Bronchial epithelial cell (primary cell): Measurements from ENCODE around the gene RNF26. TPM values are rescaled to one million over a fixed set of nuclear protein-coding genes. Genes with fewer than 3 reads are reported as not detected.

ENCODE experiments used
- DNase-seq: peaks from one replicate; pipeline ENCODE4 v3.0.0-alpha.2; 2010; ENCODE audit warnings: low read depth
- FAIRE-seq: peaks from 2 replicates; lab custom pipeline; 2011; peaks lifted over from hg19 to GRCh38; lab: Jason Lieb, UNC
- H3K27me3 ChIP-seq: 2 replicates; pipeline ENCODE4 v1.5.1; 2011; ENCODE audit warnings: low read length; ENCODE audit not compliant: control insufficient read depth, insufficient read depth
- H3K36me3 ChIP-seq: 2 replicates; pipeline ENCODE4 v1.5.1; 2011; ENCODE audit warnings: low read length; ENCODE audit not compliant: control insufficient read depth, insufficient read depth
- H3K4me3 ChIP-seq: 2 replicates; pipeline ENCODE4 v1.5.1; 2011; ENCODE audit warnings: mild to moderate bottlenecking, low read depth, low read length, control low read depth
- total RNA-seq: library from RNA; depleted of rRNA; stranded (reverse); fragments of >200 nt; gene quantifications from 2 replicates; pipeline ENCODE4 v1.2.1, GENCODE V29; 2014
- TF ChIP-seq, protein P1 (sequence below): IDR thresholded peaks from 2 replicates; pipeline ENCODE4 v1.5.1; 2011; ENCODE audit warnings: mild to moderate bottlenecking, moderate library complexity, low read length, control low read depth, inconsistent platforms; ENCODE audit not compliant: insufficient read depth, severe bottlenecking

Gene RNF26
- total RNA-seq, 1 donor from 2014 or later, result 2.4 TPM

DNA sequence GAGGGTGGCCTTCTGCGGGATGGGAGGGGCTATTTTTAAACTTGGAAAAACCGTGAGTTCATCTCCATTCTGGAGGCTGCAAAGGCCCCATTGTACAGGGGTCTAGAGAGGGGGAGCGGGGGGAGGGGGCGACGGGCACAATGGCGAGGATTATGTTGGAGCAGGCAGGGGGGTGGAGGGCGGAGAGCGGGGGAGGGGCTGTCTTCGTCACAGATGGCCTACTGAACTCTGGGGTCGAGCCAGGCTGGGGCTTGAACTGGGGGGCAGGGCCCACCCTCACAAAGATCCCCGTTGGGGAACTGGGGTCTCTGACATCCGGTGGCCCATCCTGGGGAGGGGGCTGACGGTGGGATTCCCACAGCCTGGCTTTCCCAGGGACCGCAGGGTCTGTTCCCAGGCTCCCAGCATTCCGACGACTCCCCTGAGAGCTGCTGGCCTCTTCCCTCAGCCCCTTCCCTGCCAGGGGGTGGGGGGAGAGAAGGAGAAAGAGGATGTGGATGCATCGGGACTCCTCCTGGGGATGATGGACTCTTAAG lies 14.0 kb upstream of the RNF26 start:
- no peak for FAIRE-seq
- peak overlapping the region; percentile 41 for H3K4me3 ChIP-seq
- H3K27me3 ChIP-seq, result no peaks in the 10 kb centered on the region
- TF ChIP-seq, protein P1, sequence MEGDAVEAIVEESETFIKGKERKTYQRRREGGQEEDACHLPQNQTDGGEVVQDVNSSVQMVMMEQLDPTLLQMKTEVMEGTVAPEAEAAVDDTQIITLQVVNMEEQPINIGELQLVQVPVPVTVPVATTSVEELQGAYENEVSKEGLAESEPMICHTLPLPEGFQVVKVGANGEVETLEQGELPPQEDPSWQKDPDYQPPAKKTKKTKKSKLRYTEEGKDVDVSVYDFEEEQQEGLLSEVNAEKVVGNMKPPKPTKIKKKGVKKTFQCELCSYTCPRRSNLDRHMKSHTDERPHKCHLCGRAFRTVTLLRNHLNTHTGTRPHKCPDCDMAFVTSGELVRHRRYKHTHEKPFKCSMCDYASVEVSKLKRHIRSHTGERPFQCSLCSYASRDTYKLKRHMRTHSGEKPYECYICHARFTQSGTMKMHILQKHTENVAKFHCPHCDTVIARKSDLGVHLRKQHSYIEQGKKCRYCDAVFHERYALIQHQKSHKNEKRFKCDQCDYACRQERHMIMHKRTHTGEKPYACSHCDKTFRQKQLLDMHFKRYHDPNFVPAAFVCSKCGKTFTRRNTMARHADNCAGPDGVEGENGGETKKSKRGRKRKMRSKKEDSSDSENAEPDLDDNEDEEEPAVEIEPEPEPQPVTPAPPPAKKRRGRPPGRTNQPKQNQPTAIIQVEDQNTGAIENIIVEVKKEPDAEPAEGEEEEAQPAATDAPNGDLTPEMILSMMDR, result no peak
- H3K36me3 ChIP-seq, result no peaks in the 10 kb centered on the region
- no peak for DNase-seq

DNA sequence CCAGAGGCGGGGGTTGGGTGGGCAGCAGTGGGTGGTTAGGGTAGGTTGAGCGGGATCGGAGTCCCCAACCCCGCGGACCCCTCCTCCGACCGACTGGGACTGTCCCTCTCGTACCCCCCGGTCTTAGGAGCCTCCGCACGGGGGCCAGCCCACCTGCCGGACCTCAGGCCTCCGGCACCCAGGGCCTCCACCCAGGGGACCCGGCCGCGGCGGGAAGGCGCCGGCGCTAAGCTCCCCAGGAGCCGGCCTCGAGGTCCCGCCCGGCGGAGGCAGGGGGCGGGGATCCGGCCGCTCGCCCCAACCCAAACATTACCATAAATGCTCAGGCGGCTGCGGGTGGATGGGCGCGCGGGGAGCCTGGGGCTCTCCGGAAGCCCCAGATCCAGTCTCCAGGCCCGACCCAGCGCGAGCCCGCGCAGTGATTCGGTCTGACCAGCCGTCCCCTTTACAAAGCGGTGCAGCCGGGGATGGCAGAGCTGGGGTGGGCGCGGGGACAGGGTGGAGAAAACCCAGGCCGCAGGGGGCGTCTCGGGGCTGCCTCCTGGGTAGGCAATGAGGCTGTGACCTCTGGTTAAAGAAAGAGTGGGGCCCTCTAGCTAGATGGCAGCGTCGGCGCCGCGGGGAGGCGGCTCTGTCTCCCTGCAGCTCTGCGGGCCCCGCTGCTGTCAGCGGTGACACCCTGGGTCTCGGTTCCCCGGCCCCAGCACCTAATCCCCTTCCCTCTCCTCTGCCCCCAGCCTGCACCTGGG lies 13.4 kb upstream of the RNF26 start:
- H3K4me3 ChIP-seq, result peak overlapping the region; percentile 41
- DNase-seq (no peak), FAIRE-seq (no peak)
- TF ChIP-seq, protein P1, result no peak
- H3K36me3 ChIP-seq, result no peaks in the 10 kb centered on the region
- no peaks in the 10 kb centered on the region for H3K27me3 ChIP-seq

GRCh38 chr11:119322360-119322739 lies 12.0 kb upstream of the RNF26 start:
- no peak for FAIRE-seq
- H3K27me3 ChIP-seq, result no peaks in the 10 kb centered on the region
- TF ChIP-seq, protein P1, result no peak
- H3K4me3 ChIP-seq, result no peak overlapping the region
- no peaks in the 10 kb centered on the region for H3K36me3 ChIP-seq
- no peak for DNase-seq

DNA sequence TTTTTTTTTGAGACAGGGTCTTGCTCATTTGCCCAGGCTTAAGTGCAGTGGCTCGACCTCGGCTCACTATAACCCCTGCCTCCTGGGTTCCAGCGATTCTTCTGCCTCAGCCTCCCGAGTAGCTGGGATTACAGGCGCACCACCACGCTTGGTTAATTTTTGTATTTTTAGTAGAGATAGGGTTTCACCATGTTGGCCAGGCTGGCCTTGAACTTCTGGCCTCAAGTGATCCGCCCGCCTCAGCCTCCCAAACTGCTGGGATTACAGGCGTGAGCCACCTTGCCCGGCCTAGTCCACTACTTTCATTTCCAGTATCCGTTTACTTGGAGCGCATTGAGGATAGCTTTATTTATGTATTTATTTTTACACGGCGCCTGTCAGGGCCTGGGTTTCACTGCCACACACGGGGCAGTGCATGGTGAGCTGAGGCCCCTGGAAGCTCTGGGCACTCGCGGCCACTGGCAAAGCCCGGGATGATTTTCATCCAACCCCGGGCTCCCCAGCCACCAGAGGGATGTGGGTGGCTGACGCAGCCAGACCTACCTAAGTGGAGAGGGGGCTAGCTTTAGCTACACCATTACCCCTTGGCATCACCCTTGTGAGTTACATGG lies 11.3 kb upstream of the RNF26 start:
- FAIRE-seq, result no peak
- H3K27me3 ChIP-seq, result no peaks in the 10 kb centered on the region
- no peaks in the 10 kb centered on the region for H3K36me3 ChIP-seq
- TF ChIP-seq, protein P1, result no peak
- no peak overlapping the region for H3K4me3 ChIP-seq
- no peak for DNase-seq

DNA sequence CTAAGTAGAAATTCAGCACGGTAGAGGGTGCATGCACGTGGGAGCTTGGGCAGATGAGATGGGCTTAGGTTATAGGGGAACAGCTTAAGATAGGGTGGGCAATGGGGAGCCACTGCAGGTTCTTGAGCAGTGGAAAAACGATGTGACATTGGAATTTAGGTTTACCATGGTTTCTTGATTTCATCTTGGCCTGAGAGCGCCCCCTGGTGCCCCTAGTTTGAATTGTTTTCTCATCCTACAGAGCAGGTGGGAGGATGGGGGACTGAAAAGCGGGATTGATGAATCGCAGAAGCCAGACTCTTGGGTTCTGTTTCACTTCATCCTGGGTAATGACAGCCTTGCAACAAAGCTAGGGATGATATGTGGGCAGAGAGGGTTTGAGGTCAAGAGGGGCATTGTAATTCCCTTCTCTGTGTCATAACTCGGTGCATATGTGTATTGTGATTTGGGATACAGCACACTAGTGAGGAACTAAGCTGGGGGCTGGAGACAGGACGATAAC lies 10.7 kb upstream of the RNF26 start:
- DNase-seq (peak; percentile 53), FAIRE-seq (no peak)
- TF ChIP-seq, protein P1, result peak; percentile 78
- no peaks in the 10 kb centered on the region for H3K36me3 ChIP-seq
- no peaks in the 10 kb centered on the region for H3K27me3 ChIP-seq
- no peak overlapping the region for H3K4me3 ChIP-seq
